T1000 (cell line): Measurements from ENCODE around the gene ROS1.
"Not testable (repeated sequence)": the region's sequence is repeated elsewhere in the genome, so short reads cannot be mapped to it uniquely, and the experiment has no call there.

Source experiments
- DNase-seq: peaks from one replicate; lab custom pipeline; 2025; ENCODE audit warnings: mixed read lengths; lab: John Stamatoyannopoulos, UW

The ROS1 gene

GRCh38 chr6:117380298-117380697 lies 45.4 kb downstream of the ROS1 start:
- DNase-seq: no peak

GRCh38 chr6:117375446-117375845 lies 50.3 kb downstream of the ROS1 start:
- no peak for DNase-seq

GRCh38 chr6:117373211-117373813 lies 52.4 kb downstream of the ROS1 start:
- no peak for DNase-seq

GRCh38 chr6:117372289-117372688 lies 53.5 kb downstream of the ROS1 start:
- DNase-seq: not testable (repeated sequence)

- DNase-seq: no peak
These were observed 54.2 kb downstream of the ROS1 start for GRCh38 chr6:117371492-117371891.

GRCh38 chr6:117359581-117359980 lies 66.2 kb downstream of the ROS1 start:
- no peak for DNase-seq

- DNase-seq: no peak
These were observed 71.1 kb downstream of the ROS1 start for GRCh38 chr6:117354671-117355070.

GRCh38 chr6:117352466-117353081 lies 73.2 kb downstream of the ROS1 start:
- no peak for DNase-seq

GRCh38 chr6:117351521-117351920 lies 74.2 kb downstream of the ROS1 start:
- DNase-seq: no peak

GRCh38 chr6:117346142-117346930 lies 79.4 kb downstream of the ROS1 start:
- no peak for DNase-seq

GRCh38 chr6:117345292-117345610 lies 80.5 kb downstream of the ROS1 start:
- no peak for DNase-seq

- no peak for DNase-seq
These were observed 81.1 kb downstream of the ROS1 start for GRCh38 chr6:117344444-117345291.

- DNase-seq: no peak
These were observed 87.2 kb downstream of the ROS1 start for GRCh38 chr6:117338567-117338966.

- no peak for DNase-seq
These were observed 95.8 kb downstream of the ROS1 start for GRCh38 chr6:117329926-117330325.

GRCh38 chr6:117328500-117328899 lies 97.2 kb downstream of the ROS1 start:
- no peak for DNase-seq

GRCh38 chr6:117328005-117328389 lies 97.7 kb downstream of the ROS1 start:
- DNase-seq: no peak

- no peak for DNase-seq
These were observed 98.4 kb downstream of the ROS1 start for GRCh38 chr6:117327149-117328004.

GRCh38 chr6:117326396-117326795 lies 99.3 kb downstream of the ROS1 start:
- DNase-seq: no peak

GRCh38 chr6:117317261-117317660 lies 108.5 kb downstream of the ROS1 start:
- DNase-seq: no peak

GRCh38 chr6:117311726-117312125 lies 114.0 kb downstream of the ROS1 start:
- DNase-seq: no peak

- DNase-seq: no peak
These were observed 114.4 kb downstream of the ROS1 start for GRCh38 chr6:117311310-117311709.

GRCh38 chr6:117309611-117310010 lies 116.1 kb downstream of the ROS1 start:
- no peak for DNase-seq
